Neural progenitor cell (in vitro differentiated cells): ENCODE results near the gene FAM98A. TPM values are rescaled to one million over a fixed set of nuclear protein-coding genes. Genes with fewer than 3 reads are reported as not detected.

Experiments used
- DNase-seq: peaks from one replicate; pipeline ENCODE4 v3.0.0-alpha.2; 2016; ENCODE audit warnings: low spot score
- H2AFZ ChIP-seq: fragments of 200-600 bp; sonication (generic); replicated peaks from 2 replicates; pipeline ENCODE4 v1.6.1; 2016; ENCODE audit warnings: antibody characterized with exemption
- H3F3A ChIP-seq: fragments of 200-600 bp; sonication (generic); 2 replicates; pipeline ENCODE4 v1.6.1; 2016; ENCODE audit warnings: antibody characterized with exemption, low read depth
- H3K27ac ChIP-seq: fragments of 200-600 bp; sonication (generic); 2 replicates; pipeline ENCODE4 v1.5.1; 2016; ENCODE audit warnings: mild to moderate bottlenecking
- H3K27me3 ChIP-seq: fragments of 200-600 bp; sonication (generic); 2 replicates; pipeline ENCODE4 v1.6.1; 2016; ENCODE audit warnings: mild to moderate bottlenecking, moderate library complexity
- H3K36me3 ChIP-seq: fragments of 200-600 bp; sonication (generic); 2 replicates; pipeline ENCODE4 v1.5.1; 2016
- H3K4me1 ChIP-seq: fragments of 200-600 bp; sonication (generic); 2 replicates; pipeline ENCODE4 v1.6.1; 2016; ENCODE audit warnings: mixed run types
- H3K4me2 ChIP-seq: fragments of 200-600 bp; sonication (generic); 2 replicates; pipeline ENCODE4 v1.6.1; 2016
- H3K4me3 ChIP-seq: fragments of 200-600 bp; sonication (generic); 2 replicates; pipeline ENCODE4 v1.5.1; 2016
- H3K79me2 ChIP-seq: fragments of 200-600 bp; sonication (generic); 2 replicates; pipeline ENCODE4 v1.6.1; 2016; ENCODE audit warnings: low read depth
- H3K9ac ChIP-seq: fragments of 200-600 bp; sonication (generic); 2 replicates; pipeline ENCODE4 v1.6.1; 2016
- H3K9me3 ChIP-seq: fragments of 200-600 bp; sonication (generic); 2 replicates; pipeline ENCODE4 v1.5.1; 2016; ENCODE audit warnings: low read depth
- H4K20me1 ChIP-seq: fragments of 200-600 bp; sonication (generic); 2 replicates; pipeline ENCODE4 v1.6.1; 2016; ENCODE audit warnings: low read depth
- H3K27ac Mint-ChIP-seq: 3 replicates; pipeline ENCODE4 v1.8.0; 2021; ENCODE audit warnings: mixed read lengths
- H3K27me3 Mint-ChIP-seq: 2 replicates; pipeline ENCODE4 v1.8.0; 2022; ENCODE audit warnings: low read depth, mild to moderate bottlenecking, inconsistent platforms, moderate library complexity, mixed read lengths; ENCODE audit not compliant: insufficient read depth
- H3K36me3 Mint-ChIP-seq: 3 replicates; pipeline ENCODE4 v1.8.0; 2021; ENCODE audit warnings: mixed read lengths
- H3K4me1 Mint-ChIP-seq: 3 replicates; pipeline ENCODE4 v1.8.0; 2021; ENCODE audit warnings: mixed read lengths
- H3K4me3 Mint-ChIP-seq: 3 replicates; pipeline ENCODE4 v1.8.0; 2021; ENCODE audit warnings: mild to moderate bottlenecking, moderate library complexity, mixed read lengths
- H3K9me3 Mint-ChIP-seq: 3 replicates; pipeline ENCODE4 v1.8.0; 2020; ENCODE audit warnings: mixed read lengths
- EZH2 ChIP-seq: fragments of 200-600 bp; sonication (generic); IDR thresholded peaks from 2 replicates; pipeline ENCODE4 v1.6.1; 2017; ENCODE audit warnings: antibody characterized with exemption, mild to moderate bottlenecking, moderate library complexity
- EZH2phosphoT487 ChIP-seq: fragments of 200-600 bp; sonication (generic); IDR thresholded peaks from 2 replicates; pipeline ENCODE4 v1.6.1; 2017; ENCODE audit warnings: antibody characterized with exemption
- total RNA-seq: library from RNA; depleted of rRNA; stranded (reverse); fragments of >200 nt; gene quantifications from 2 replicates; pipeline ENCODE4 v1.2.3, GENCODE V29; 2015; ENCODE audit warnings: low replicate concordance
- TF ChIP-seq, protein P1 (sequence below): fragments of 200-600 bp; sonication (generic); IDR thresholded peaks from 2 replicates; pipeline ENCODE4 v1.5.1; 2017; ENCODE audit warnings: antibody characterized with exemption, mild to moderate bottlenecking

FAM98A gene
- total RNA-seq, 1 donor from 2014 or later: 16.5 TPM

DNA sequence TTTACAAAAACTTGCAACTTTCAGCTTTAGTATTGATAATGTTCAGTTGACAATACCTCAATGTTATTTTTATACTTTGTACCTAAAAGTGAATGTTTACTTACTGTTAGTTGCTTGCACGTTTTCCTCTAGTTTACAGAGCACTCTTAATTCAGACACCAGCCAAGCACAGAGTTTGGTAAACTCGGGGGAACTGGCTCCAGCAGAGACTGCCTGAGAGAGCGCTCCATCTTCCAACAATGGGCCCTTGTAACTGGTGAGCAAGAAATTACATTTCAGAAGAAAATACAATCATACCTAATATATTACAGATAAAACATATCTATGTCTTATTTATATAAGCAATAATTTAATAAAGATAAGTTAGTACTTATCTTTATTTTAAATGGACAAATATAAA, 3.7 kb downstream of the FAM98A start:
- H3K4me1 Mint-ChIP-seq: peaks cover 15% of the 10 kb centered on the region
- H3K27me3 Mint-ChIP-seq: peaks cover 7% of the 10 kb centered on the region
- Histone ChIP-seq H3K9ac (no peak overlapping the region), H3K27me3 (no peaks in the 10 kb centered on the region), H3K4me2 (no peak overlapping the region), H3K9me3 (no peaks in the 10 kb centered on the region), H3F3A (no peaks in the 10 kb centered on the region), H2AFZ (no peak overlapping the region), H3K27ac (no peak overlapping the region), H3K79me2 (peaks cover 27% of the 10 kb centered on the region), H3K36me3 (peaks cover 9% of the 10 kb centered on the region), H3K4me1 (peaks cover 12% of the 10 kb centered on the region), H4K20me1 (no peaks in the 10 kb centered on the region), H3K4me3 (no peak overlapping the region)
- H3K27ac Mint-ChIP-seq: no peak overlapping the region
- H3K36me3 Mint-ChIP-seq: peaks cover 8% of the 10 kb centered on the region
- H3K9me3 Mint-ChIP-seq: no peaks in the 10 kb centered on the region
- TF ChIP-seq EZH2phosphoT487: no peak
- TF ChIP-seq EZH2: no peak
- TF ChIP-seq, protein P1, sequence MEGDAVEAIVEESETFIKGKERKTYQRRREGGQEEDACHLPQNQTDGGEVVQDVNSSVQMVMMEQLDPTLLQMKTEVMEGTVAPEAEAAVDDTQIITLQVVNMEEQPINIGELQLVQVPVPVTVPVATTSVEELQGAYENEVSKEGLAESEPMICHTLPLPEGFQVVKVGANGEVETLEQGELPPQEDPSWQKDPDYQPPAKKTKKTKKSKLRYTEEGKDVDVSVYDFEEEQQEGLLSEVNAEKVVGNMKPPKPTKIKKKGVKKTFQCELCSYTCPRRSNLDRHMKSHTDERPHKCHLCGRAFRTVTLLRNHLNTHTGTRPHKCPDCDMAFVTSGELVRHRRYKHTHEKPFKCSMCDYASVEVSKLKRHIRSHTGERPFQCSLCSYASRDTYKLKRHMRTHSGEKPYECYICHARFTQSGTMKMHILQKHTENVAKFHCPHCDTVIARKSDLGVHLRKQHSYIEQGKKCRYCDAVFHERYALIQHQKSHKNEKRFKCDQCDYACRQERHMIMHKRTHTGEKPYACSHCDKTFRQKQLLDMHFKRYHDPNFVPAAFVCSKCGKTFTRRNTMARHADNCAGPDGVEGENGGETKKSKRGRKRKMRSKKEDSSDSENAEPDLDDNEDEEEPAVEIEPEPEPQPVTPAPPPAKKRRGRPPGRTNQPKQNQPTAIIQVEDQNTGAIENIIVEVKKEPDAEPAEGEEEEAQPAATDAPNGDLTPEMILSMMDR: no peak
- no peak overlapping the region for H3K4me3 Mint-ChIP-seq
- no peak for DNase-seq

DNA sequence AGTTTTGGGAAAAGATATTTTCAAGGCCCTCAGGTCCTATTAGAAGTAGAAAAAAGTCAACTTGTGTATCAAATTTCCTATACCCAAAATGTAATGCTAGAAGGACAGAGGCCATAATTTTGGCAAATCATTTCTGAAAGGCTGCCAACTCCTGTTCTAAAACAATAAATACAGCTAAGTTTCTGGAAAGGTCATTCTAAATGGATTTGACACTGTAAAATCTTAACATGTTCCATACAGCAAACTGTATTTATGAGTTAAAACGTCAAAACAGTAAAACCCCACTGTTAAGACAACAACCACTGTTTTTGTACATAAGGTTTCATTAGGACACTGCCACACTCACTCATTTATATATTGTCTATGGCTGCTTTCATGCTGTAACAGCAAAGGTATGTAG, 9.7 kb downstream of the FAM98A start:
- no peak overlapping the region for H3K9ac ChIP-seq
- H4K20me1 ChIP-seq: no peaks in the 10 kb centered on the region
- no peaks in the 10 kb centered on the region for H3K79me2 ChIP-seq
- no peak overlapping the region for H3K27ac Mint-ChIP-seq
- H3K27ac ChIP-seq: peak overlapping the region; percentile 49
- H2AFZ ChIP-seq: no peak overlapping the region
- no peaks in the 10 kb centered on the region for H3K27me3 Mint-ChIP-seq
- peaks cover 6% of the 10 kb centered on the region for H3K36me3 Mint-ChIP-seq
- peaks cover 3% of the 10 kb centered on the region for H3K4me1 Mint-ChIP-seq
- peaks cover 9% of the 10 kb centered on the region for H3K36me3 ChIP-seq
- H3K9me3 ChIP-seq: no peaks in the 10 kb centered on the region
- peaks cover 22% of the 10 kb centered on the region for H3K4me1 ChIP-seq
- DNase-seq: no peak
- no peak overlapping the region for H3K4me3 ChIP-seq
- H3K4me2 ChIP-seq: peak overlapping the region; percentile 32
- H3F3A ChIP-seq: no peaks in the 10 kb centered on the region
- no peaks in the 10 kb centered on the region for H3K27me3 ChIP-seq
- H3K9me3 Mint-ChIP-seq: no peaks in the 10 kb centered on the region
- H3K4me3 Mint-ChIP-seq: no peak overlapping the region
- TF ChIP-seq, protein P1: no peak
- TF ChIP-seq EZH2phosphoT487: no peak
- no peak for TF ChIP-seq EZH2

DNA sequence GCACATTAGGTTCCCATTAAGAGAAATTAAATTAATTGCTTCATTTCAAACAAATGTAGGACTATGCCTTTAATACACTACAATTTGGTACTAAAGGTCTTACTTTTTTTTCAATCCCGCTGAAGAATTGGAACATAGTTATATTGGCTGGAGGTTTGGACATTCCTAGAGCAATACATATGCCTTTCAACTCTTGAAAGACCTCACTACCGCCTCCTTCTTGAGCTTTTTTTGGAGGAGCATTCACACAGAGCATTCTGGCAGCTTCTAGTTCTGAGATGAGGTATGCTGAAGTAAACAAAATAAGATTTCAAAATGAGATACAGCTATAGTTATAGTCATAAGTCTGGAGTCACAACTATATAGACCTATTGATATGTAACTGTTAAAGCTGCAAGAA, 10.9 kb downstream of the FAM98A start:
- H3K36me3 Mint-ChIP-seq: peaks cover 4% of the 10 kb centered on the region
- Histone ChIP-seq H3K27me3 (no peaks in the 10 kb centered on the region), H3K4me3 (no peak overlapping the region), H3K9ac (no peak overlapping the region), H3K36me3 (peaks cover 9% of the 10 kb centered on the region), H2AFZ (no peak overlapping the region), H3K4me2 (no peak overlapping the region), H3K9me3 (no peaks in the 10 kb centered on the region), H3K4me1 (peaks cover 22% of the 10 kb centered on the region), H4K20me1 (no peaks in the 10 kb centered on the region), H3K79me2 (no peaks in the 10 kb centered on the region), H3K27ac (no peak overlapping the region), H3F3A (no peaks in the 10 kb centered on the region)
- TF ChIP-seq, protein P1: no peak
- TF ChIP-seq EZH2phosphoT487: no peak
- no peak for TF ChIP-seq EZH2
- peaks cover 3% of the 10 kb centered on the region for H3K4me1 Mint-ChIP-seq
- no peaks in the 10 kb centered on the region for H3K27me3 Mint-ChIP-seq
- DNase-seq: no peak
- H3K27ac Mint-ChIP-seq: no peak overlapping the region
- no peaks in the 10 kb centered on the region for H3K9me3 Mint-ChIP-seq
- H3K4me3 Mint-ChIP-seq: no peak overlapping the region
